ENCODE results near the gene C11orf54. TPM values are rescaled to one million over a fixed set of nuclear protein-coding genes. Genes with fewer than 3 reads are reported as not detected.
A peak's percentile ranks its signal among the peaks of the same experiment; 100 is the strongest.

Gene C11orf54
- total and polyA plus RNA-seq, 4 donors = 20.4 to 66.1 (median 22.0) TPM

DNA sequence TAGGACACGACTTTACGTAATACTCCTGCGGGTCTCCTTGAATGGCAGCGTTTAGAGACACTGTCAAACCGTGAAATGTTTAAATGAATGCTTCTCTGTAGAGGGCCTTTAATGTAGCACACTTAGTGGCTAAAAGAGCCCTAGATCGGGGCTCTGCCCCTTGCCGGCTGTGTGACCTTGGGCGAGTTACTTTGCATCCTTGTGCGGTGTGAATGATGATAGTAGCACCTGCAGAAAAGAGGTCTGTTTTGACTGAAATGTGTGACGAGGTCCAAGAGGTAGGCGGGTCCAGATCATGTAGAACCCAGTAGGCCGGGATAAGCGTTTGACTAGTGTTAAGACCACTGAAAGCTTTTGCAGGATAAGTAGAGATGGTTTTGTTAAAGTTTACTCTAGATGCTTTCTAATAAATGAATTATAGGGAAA is 43.5 kb downstream of the C11orf54 start:
- H3K4me3 ChIP-seq = peak overlapping the region; percentile 96
- peaks cover 8 to 25% (median 16%) of the 10 kb centered on the region in 5 donors for H3K4me1 ChIP-seq (ENCODE audit: control insufficient read depth in 5 of 5, insufficient read depth in 5 of 5, low read length in 5 of 5)
- DNase-seq = peak in 1 of 3 donors; percentile 40
- no peaks in the 10 kb centered on the region for H3K27me3 ChIP-seq (ENCODE audit: control insufficient read depth in 3 of 3, insufficient read depth in 3 of 3, low read length in 2 of 3)
- peaks cover 2 to 17% (median 9%) of the 10 kb centered on the region in 4 donors for H3K36me3 ChIP-seq (ENCODE audit: control insufficient read depth in 4 of 4, insufficient read depth in 4 of 4, low read length in 4 of 4)
- peak overlapping the region; percentile 96 to 98 for H3K9ac ChIP-seq (ENCODE audit: insufficient read depth in 1 of 2, low read length in 2 of 2)
- peak overlapping the region; percentile 94 to 96 for H3K27ac ChIP-seq (ENCODE audit: low read depth in 1 of 2, low read length in 1 of 2)
- H3K9me3 ChIP-seq (ENCODE audit: control insufficient read depth in 4 of 4, insufficient read depth in 3 of 4, low read length in 3 of 4) = no peaks in the 10 kb centered on the region
- peak; percentile 0 for ATAC-seq (ENCODE audit: insufficient read depth, low FRiP score)
- TF ChIP-seq, protein P1, sequence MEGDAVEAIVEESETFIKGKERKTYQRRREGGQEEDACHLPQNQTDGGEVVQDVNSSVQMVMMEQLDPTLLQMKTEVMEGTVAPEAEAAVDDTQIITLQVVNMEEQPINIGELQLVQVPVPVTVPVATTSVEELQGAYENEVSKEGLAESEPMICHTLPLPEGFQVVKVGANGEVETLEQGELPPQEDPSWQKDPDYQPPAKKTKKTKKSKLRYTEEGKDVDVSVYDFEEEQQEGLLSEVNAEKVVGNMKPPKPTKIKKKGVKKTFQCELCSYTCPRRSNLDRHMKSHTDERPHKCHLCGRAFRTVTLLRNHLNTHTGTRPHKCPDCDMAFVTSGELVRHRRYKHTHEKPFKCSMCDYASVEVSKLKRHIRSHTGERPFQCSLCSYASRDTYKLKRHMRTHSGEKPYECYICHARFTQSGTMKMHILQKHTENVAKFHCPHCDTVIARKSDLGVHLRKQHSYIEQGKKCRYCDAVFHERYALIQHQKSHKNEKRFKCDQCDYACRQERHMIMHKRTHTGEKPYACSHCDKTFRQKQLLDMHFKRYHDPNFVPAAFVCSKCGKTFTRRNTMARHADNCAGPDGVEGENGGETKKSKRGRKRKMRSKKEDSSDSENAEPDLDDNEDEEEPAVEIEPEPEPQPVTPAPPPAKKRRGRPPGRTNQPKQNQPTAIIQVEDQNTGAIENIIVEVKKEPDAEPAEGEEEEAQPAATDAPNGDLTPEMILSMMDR (IDR thresholded peaks at IDR 0.05; ENCODE audit: control extremely low read depth, extremely low read depth) = no peak
- WGBS, 2 donors = 1% methylated on average over 13 of the region's 13 CpGs

- peaks cover 19 to 57% (median 28%) of the 10 kb centered on the region in 4 donors for H3K36me3 ChIP-seq (ENCODE audit: control insufficient read depth in 4 of 4, insufficient read depth in 4 of 4, low read length in 4 of 4)
- WGBS, 2 donors = 78% methylated on average over 5 of the region's 5 CpGs
- TF ChIP-seq, protein P1 (IDR thresholded peaks at IDR 0.05; ENCODE audit: control extremely low read depth, extremely low read depth) = no peak
Observed at GRCh38 chr11:93791493-93791892, 50.0 kb downstream of the C11orf54 start.

DNA sequence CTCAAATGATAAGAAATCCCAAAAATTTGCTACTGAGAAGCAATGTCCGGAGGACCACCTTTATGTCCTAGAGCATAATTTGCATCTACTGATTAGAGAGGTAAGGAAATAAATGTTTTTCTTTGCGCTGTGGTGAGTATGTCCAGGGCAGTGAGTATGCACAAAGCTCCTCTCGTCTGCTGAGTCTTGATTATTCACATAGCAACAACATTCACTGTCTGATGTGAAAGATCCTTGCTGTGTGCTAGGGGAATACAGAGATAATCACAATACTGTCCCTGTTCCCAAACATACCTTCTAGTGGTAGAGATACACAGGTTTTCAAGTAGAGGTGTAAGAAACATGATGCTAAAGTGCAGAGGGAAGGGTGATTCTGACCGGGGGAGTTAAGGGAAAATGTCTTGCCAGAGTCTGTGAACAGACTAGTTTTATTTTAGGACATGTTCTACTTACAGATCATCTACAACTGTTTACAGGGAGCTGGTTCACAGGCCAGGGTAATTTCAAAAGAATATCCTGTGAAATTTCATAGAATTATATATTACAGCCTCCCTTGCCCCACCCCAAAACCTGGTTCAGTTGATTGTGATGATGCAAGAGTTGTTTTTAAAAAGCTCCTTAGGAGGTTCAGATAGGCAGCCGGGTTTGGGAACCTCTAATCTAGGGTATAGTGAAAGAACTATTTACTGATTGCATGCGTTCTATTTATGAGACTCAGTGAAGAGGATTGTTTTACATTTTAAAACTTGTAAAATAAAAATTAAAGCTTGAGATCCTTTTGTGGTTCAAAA is 55.2 kb downstream of the C11orf54 start:
- TF ChIP-seq, protein P1 (IDR thresholded peaks at IDR 0.05; ENCODE audit: control extremely low read depth, extremely low read depth) = no peak
- H3K9me3 ChIP-seq (ENCODE audit: control insufficient read depth in 4 of 4, insufficient read depth in 3 of 4, low read length in 3 of 4) = no peaks in the 10 kb centered on the region
- no peak for ATAC-seq (ENCODE audit: insufficient read depth, low FRiP score)
- H3K4me1 ChIP-seq (ENCODE audit: control insufficient read depth in 5 of 5, insufficient read depth in 5 of 5, low read length in 5 of 5) = peaks cover 0 to 3% (median 0%) of the 10 kb centered on the region in 5 donors
- H3K9ac ChIP-seq (ENCODE audit: insufficient read depth in 1 of 2, low read length in 2 of 2) = no peak overlapping the region
- peaks cover 24 to 50% (median 31%) of the 10 kb centered on the region in 4 donors for H3K36me3 ChIP-seq (ENCODE audit: control insufficient read depth in 4 of 4, insufficient read depth in 4 of 4, low read length in 4 of 4)
- H3K27me3 ChIP-seq (ENCODE audit: control insufficient read depth in 3 of 3, insufficient read depth in 3 of 3, low read length in 2 of 3) = no peaks in the 10 kb centered on the region
- H3K27ac ChIP-seq (ENCODE audit: low read depth in 1 of 2, low read length in 1 of 2) = no peak overlapping the region
- H3K4me3 ChIP-seq = no peak overlapping the region
- no peak for DNase-seq
- 93 to 97% methylated on average over 6 of the region's 6 CpGs for WGBS, 2 donors

More at GRCh38 chr11:93791493-93791892, 50.0 kb downstream of the C11orf54 start:
- DNase-seq = no peak
- H3K27ac ChIP-seq (ENCODE audit: low read depth in 1 of 2, low read length in 1 of 2) = no peak overlapping the region
- no peak for ATAC-seq (ENCODE audit: insufficient read depth, low FRiP score)
- no peak overlapping the region for H3K9ac ChIP-seq (ENCODE audit: insufficient read depth in 1 of 2, low read length in 2 of 2)
- no peaks in the 10 kb centered on the region for H3K9me3 ChIP-seq (ENCODE audit: control insufficient read depth in 4 of 4, insufficient read depth in 3 of 4, low read length in 3 of 4)
- peaks cover 2 to 9% (median 5%) of the 10 kb centered on the region in 5 donors for H3K4me1 ChIP-seq (ENCODE audit: control insufficient read depth in 5 of 5, insufficient read depth in 5 of 5, low read length in 5 of 5)
- no peak overlapping the region for H3K4me3 ChIP-seq
- no peaks in the 10 kb centered on the region for H3K27me3 ChIP-seq (ENCODE audit: control insufficient read depth in 3 of 3, insufficient read depth in 3 of 3, low read length in 2 of 3)
